ENCODE results near the gene POU4F3. TPM values are rescaled to one million over a fixed set of nuclear protein-coding genes. Genes with fewer than 3 reads are reported as not detected.
A peak's percentile ranks its signal among the peaks of the same experiment; 100 is the strongest.

The POU4F3 gene
- total and polyA plus RNA-seq, 2 donors from 2014 or later: 0.13 TPM; not detected in 1

GRCh38 chr5:146340260-146341081 is 1.8 kb downstream of the POU4F3 start:
- Histone ChIP-seq H3K36me3 (ENCODE audit: control insufficient read depth in 2 of 3, insufficient read depth in 3 of 3, low read length in 3 of 3) (no peaks in the 10 kb centered on the region), H3K4me3 (ENCODE audit: low read length in 3 of 3) (peak overlapping the region in 1 of 3 donors; percentile 14), H3K27me3 (ENCODE audit: control insufficient read depth, insufficient read depth, low read length) (peaks cover 84% of the 10 kb centered on the region), H3K9ac (ENCODE audit: low read length in 3 of 3) (no peak overlapping the region), H3K9me3 (ENCODE audit: control insufficient read depth in 2 of 3, insufficient read depth in 1 of 3, low read length in 3 of 3) (no peaks in the 10 kb centered on the region), H3K4me1 (ENCODE audit: control insufficient read depth in 2 of 3, insufficient read depth in 2 of 3, low read depth in 1 of 3, low read length in 3 of 3) (peaks cover 0 to 3% (median 0%) of the 10 kb centered on the region in 3 donors), H3K27ac (ENCODE audit: low read depth in 2 of 2, low read length in 2 of 2) (no peak overlapping the region)
- DNase-seq (peak in 4 of 5 donors; percentile 78 to 92 (median 88)), FAIRE-seq (no peak)
- TF ChIP-seq, protein P1, sequence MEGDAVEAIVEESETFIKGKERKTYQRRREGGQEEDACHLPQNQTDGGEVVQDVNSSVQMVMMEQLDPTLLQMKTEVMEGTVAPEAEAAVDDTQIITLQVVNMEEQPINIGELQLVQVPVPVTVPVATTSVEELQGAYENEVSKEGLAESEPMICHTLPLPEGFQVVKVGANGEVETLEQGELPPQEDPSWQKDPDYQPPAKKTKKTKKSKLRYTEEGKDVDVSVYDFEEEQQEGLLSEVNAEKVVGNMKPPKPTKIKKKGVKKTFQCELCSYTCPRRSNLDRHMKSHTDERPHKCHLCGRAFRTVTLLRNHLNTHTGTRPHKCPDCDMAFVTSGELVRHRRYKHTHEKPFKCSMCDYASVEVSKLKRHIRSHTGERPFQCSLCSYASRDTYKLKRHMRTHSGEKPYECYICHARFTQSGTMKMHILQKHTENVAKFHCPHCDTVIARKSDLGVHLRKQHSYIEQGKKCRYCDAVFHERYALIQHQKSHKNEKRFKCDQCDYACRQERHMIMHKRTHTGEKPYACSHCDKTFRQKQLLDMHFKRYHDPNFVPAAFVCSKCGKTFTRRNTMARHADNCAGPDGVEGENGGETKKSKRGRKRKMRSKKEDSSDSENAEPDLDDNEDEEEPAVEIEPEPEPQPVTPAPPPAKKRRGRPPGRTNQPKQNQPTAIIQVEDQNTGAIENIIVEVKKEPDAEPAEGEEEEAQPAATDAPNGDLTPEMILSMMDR (IDR thresholded peaks at IDR 0.05; ENCODE audit: borderline replicate concordance, extremely low read depth, insufficient read depth): no peak
- intact Hi-C loops (cut with DNase I): no loop called here

DNA sequence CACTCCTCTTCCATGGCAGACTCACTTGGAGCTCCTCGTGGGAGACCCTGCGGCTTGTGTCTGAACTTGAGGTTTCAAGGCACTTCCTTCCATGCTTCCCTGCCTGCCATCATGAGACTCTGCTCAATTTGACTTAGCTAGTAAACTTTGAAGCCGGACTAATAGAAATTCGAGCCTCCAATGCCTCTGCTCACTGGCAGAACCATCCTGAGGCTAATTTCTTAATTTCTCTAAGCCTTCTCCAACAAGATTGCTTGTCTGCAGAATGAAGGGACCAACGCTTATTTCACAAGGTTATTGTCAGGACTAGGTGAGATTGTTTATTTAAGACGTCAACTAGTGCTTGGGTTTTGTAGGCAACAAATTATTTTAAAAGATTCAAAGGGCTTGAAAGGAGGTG is 3.2 kb downstream of the POU4F3 start:
- H3K4me1 ChIP-seq (ENCODE audit: control insufficient read depth in 2 of 3, insufficient read depth in 2 of 3, low read depth in 1 of 3, low read length in 3 of 3): peaks cover 0 to 3% (median 0%) of the 10 kb centered on the region in 3 donors
- DNase-seq (no peak), FAIRE-seq (no peak)
- intact Hi-C loops (cut with DNase I): no loop called here
- TF ChIP-seq, protein P1 (IDR thresholded peaks at IDR 0.05; ENCODE audit: borderline replicate concordance, extremely low read depth, insufficient read depth): no peak
- no peaks in the 10 kb centered on the region for H3K9me3 ChIP-seq (ENCODE audit: control insufficient read depth in 2 of 3, insufficient read depth in 1 of 3, low read length in 3 of 3)
- H3K27ac ChIP-seq (ENCODE audit: low read depth in 2 of 2, low read length in 2 of 2): no peak overlapping the region
- no peaks in the 10 kb centered on the region for H3K36me3 ChIP-seq (ENCODE audit: control insufficient read depth in 2 of 3, insufficient read depth in 3 of 3, low read length in 3 of 3)
- no peak overlapping the region for H3K4me3 ChIP-seq (ENCODE audit: low read length in 3 of 3)
- H3K27me3 ChIP-seq (ENCODE audit: control insufficient read depth, insufficient read depth, low read length): peaks cover 76% of the 10 kb centered on the region
- no peak overlapping the region for H3K9ac ChIP-seq (ENCODE audit: low read length in 3 of 3)

GRCh38 chr5:146342519-146342881 is 3.9 kb downstream of the POU4F3 start:
- Histone ChIP-seq H3K9me3 (ENCODE audit: control insufficient read depth in 2 of 3, insufficient read depth in 1 of 3, low read length in 3 of 3) (no peaks in the 10 kb centered on the region), H3K27ac (ENCODE audit: low read depth in 2 of 2, low read length in 2 of 2) (no peak overlapping the region), H3K27me3 (ENCODE audit: control insufficient read depth, insufficient read depth, low read length) (peaks cover 73% of the 10 kb centered on the region), H3K36me3 (ENCODE audit: control insufficient read depth in 2 of 3, insufficient read depth in 3 of 3, low read length in 3 of 3) (no peaks in the 10 kb centered on the region), H3K4me1 (ENCODE audit: control insufficient read depth in 2 of 3, insufficient read depth in 2 of 3, low read depth in 1 of 3, low read length in 3 of 3) (peaks cover 0 to 3% (median 0%) of the 10 kb centered on the region in 3 donors), H3K4me3 (ENCODE audit: low read length in 3 of 3) (no peak overlapping the region), H3K9ac (ENCODE audit: low read length in 3 of 3) (no peak overlapping the region)
- intact Hi-C loops (cut with DNase I): no loop called here
- FAIRE-seq (no peak), DNase-seq (no peak)
- TF ChIP-seq, protein P1 (IDR thresholded peaks at IDR 0.05; ENCODE audit: borderline replicate concordance, extremely low read depth, insufficient read depth): no peak

All from kidney (tissue), 14 donors.